GM19238 (cell line): ENCODE data around the gene CERS4.
A peak's percentile ranks its signal among the peaks of the same experiment; 100 is the strongest.
"Not testable (repeated sequence)": the region's sequence is repeated elsewhere in the genome, so short reads cannot be mapped to it uniquely, and the experiment has no call there.

Source experiments
- DNase-seq: peaks from one replicate; pipeline ENCODE4 v3.0.0; 2011; ENCODE audit warnings: low spot score; ENCODE audit not compliant: insufficient read length

CERS4 gene

DNA sequence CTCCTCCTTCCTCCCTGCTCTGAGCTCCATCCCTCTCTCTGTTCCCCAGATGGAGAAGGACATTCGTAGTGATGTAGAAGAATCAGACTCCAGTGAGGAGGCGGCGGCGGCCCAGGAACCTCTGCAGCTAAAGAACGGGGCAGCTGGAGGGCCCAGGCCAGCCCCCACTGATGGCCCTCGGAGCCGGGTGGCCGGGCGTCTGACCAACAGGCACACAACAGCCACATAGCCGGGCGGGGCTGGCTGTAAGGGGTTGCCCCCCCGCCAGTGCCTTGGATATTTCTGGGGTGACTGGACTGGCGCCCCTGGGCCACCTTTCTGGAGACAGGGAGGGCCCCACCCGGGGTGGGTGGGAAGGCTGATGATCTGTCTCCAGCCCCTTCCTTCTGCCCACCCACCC is 52.7 kb downstream of the CERS4 start:
- DNase-seq: no peak

GRCh38 chr19:8262431-8262830 is 53.3 kb downstream of the CERS4 start:
- DNase-seq: no peak

GRCh38 chr19:8264248-8264647 is 55.1 kb downstream of the CERS4 start:
- DNase-seq: not testable (repeated sequence)

DNA sequence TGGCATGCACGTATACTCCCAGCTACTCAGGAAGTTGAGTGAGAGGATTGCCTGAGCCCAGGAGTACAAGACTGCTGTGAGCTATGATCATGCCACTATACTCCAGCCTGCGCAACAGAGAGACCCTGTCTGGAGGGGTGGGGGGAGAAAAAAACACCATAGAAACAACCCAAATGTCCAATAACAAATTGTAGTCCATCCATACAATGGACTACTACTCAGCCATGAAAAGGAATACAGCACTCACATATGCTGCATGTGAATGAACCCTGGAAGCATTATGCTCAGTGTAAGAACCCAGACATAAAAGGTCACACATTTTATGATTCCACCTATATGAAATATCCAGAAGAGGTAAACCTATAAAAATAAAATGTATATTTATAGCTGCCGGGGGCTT is 56.7 kb downstream of the CERS4 start:
- no peak for DNase-seq

DNA sequence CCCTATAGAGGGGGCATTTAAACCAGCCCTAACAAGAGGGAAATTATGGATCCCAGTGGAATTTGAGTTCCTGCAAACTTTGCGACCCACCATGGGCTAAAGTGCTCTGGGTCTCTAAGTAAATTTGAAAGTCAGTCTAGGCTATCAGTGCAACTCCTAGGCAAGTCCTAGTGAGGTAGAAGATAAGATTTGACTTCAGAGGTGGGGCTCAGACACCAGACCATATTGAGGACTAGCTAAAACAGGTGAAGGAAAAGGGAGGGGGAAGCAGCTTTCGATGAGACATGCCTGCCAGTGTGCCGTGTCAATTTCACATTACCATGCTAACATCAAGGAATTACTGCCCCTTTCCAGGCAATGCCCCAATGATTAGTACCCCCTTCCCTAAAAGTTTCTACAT is 60.6 kb downstream of the CERS4 start:
- no peak for DNase-seq

GRCh38 chr19:8276508-8276907 is 67.3 kb downstream of the CERS4 start:
- not testable (repeated sequence) for DNase-seq

DNA sequence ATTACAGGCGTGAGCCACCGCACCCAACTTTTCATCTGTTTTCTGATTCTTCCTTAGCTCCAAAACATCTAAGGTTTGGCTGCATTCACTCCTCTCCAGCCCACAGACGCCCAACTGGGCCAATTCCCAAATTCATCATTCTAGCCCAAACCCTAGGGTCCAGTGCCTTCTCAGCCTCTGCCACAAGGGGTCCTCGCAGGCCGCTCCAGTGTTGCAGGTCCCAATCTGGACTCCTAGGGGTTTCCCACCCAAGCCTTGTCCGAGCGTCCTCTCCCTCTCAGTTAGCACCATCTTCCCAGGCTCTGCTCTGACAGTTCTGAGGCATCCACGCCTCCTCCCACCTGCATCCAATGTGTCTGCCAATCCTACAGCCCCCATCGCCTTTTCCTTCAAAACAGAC is 82.2 kb downstream of the CERS4 start:
- DNase-seq: not testable (repeated sequence)

DNA sequence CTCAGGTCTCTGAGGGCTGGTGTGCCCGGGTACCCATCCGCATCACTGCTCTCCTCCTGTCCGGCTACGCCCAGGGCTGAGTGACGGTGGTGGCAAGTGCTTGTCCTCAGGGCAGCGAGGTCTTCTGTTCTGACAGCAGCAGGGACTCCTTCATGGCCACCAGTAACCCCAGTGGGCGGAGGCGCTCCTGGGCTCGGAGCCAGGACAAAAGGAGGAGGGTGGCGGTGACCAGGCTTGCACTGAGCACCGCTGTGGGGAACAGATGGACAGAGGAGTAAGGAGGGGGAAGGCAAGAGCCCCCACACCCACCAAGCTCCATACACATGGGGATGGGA is 93.2 kb downstream of the CERS4 start:
- no peak for DNase-seq

DNA sequence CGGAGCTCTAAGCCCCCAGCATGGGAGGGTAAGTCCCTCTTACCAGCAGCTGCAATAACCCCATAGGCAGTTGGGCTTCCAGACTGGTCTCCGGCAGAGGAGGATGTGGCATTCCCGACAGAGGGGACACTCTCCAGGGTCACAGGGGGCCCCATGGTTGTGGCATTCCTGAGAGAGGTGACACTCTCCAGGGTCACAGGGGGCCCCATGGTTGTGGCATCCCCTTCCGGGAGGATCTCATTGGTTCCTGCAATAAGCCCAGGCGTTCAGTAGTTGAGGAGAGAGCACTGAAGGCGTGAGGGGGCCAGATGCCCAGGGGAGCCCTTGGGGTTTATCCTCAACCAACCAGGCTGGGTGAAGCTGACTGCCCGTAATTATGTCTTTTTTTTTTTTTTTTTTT is 93.6 kb downstream of the CERS4 start:
- DNase-seq: no peak

GRCh38 chr19:8304841-8305621 is 95.9 kb downstream of the CERS4 start:
- DNase-seq: no peak

DNA sequence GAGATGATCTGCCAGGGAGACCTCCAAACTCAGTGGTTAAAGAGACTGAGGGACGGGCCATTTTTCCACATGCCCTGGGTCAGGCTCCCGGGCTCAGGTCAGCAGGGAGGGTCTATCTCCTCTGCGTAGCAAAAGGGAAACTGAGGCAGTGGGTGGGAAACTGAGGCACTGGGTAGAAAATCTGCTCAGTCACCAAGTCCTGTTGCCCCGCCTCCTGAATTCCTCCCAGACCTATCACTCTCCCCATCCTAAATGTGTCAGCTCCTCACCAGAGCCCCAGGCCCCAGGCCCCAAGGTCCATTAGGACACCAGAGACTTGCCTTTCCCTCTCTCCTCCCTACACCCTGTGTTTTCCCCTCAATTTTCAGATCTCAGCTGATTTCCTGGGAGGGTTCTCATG is 96.6 kb downstream of the CERS4 start:
- no peak for DNase-seq

- no peak for DNase-seq
These were observed 97.3 kb downstream of the CERS4 start for GRCh38 chr19:8306235-8307054.

GRCh38 chr19:8307400-8307964 is 98.3 kb downstream of the CERS4 start:
- DNase-seq: no peak

- peak; percentile 91 for DNase-seq
These were observed 99.0 kb downstream of the CERS4 start, which contains the start of gene CD320 for GRCh38 chr19:8307965-8308866. TSS of gene CD320 (minus strand) at chr19:8308358. CDS start at chr19:8308290, 68 bp downstream.

- no peak for DNase-seq
These were observed 99.7 kb downstream of the CERS4 start for GRCh38 chr19:8308891-8309291.

DNA sequence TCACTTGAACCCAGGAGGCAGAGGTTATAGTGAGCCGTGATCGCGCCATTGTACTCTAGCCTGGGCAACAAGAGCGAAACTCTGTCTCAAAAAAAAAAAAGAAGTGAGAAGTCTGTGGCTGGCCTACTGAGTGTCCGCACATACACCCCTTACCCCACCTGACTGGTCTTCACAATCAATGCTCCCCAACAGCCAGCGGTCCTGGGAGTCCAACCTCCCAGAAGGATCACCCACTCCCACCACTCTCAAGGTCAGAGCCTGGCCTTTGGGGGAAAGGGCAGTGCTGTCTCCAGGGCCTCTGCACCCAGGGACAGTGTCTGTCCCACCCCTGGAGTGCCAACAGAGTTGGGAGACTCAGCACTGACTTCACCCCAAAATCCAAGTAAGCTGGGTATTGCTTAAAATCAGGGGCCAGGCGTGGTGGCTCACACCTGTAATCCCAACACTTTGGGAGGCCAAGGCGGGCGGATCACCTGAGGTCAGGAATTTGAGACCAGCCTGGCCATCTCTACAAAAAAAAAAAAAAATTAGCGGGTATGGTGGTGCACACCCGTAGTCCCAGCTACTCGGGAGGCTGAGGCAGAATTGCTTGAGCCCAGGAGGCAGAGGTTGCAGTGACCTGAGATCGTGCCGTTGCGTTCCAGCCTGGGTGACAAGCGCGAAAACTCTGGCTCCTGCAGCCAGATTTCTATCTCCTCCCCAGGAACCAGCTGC is 101.3 kb downstream of the CERS4 start:
- no peak for DNase-seq

DNA sequence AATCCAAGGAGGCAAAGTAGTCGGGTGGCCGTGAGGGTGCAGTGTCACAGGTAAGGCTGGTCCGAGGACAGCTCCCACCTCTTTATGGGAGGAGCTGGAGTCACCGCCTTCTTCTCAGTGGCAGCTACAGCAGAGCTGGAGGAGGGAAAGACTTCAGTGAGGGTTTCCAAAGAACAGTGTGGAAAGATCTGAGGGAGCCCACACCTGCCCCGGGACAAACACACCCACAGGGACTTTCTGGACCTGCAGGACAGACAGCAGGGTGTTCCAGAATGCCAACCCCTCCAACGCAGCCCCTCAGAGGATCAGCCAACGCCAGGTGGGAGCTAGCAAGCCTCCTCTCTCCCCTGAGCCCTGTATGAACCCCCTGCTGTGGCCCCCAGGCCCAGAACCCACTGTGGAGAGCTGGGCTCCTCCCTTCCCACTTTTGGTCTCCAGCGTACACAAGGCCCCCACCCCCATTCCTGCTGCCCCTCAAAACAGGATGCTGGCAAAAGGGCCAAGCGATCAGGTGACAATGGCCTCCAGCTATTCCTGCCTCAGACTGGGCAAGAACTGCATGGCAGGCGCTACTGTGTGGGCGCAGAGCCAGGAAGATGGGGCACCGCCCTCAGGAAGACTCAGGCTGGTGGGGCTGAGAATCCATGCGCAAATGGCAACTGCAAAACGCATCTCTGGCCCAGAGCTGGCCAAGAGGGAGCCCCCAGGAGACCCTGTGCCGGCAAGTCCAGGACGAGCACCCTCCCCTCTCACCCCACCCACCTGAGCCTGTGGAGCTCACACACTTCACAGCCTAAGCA is 102.5 kb downstream of the CERS4 start:
- DNase-seq: no peak
